Chondrocyte (in vitro differentiated cells): Measurements from ENCODE around the gene CREB3L2. TPM values are rescaled to one million over a fixed set of nuclear protein-coding genes. Genes with fewer than 3 reads are reported as not detected.
A peak's percentile ranks its signal among the peaks of the same experiment; 100 is the strongest.

Experiments
- DNase-seq: peaks from one replicate; pipeline ENCODE4 v3.0.0; 2021; ENCODE audit warnings: mixed read lengths, low spot score
- H3K27ac Mint-ChIP-seq: one replicate; pipeline ENCODE4 v1.8.0; 2021; ENCODE audit warnings: mild to moderate bottlenecking, moderate library complexity, mixed read lengths; ENCODE audit not compliant: unreplicated experiment
- H3K27me3 Mint-ChIP-seq: 2 replicates; pipeline ENCODE4 v1.8.0; 2021; ENCODE audit warnings: low read depth, mixed read lengths
- H3K36me3 Mint-ChIP-seq: 2 replicates; pipeline ENCODE4 v1.8.0; 2021; ENCODE audit warnings: low read depth, mixed read lengths
- H3K4me1 Mint-ChIP-seq: 2 replicates; pipeline ENCODE4 v1.8.0; 2021; ENCODE audit warnings: low read depth, mild to moderate bottlenecking, mixed read lengths
- H3K4me3 Mint-ChIP-seq: one replicate; pipeline ENCODE4 v1.8.0; 2021; ENCODE audit warnings: mild to moderate bottlenecking, moderate library complexity, mixed read lengths; ENCODE audit not compliant: unreplicated experiment
- H3K9me3 Mint-ChIP-seq: 2 replicates; pipeline ENCODE4 v1.8.0; 2021; ENCODE audit warnings: low read depth, mixed read lengths
- CTCF ChIP-seq: fragments of 200-600 bp; sonication (generic); IDR thresholded peaks from 2 replicates; pipeline ENCODE4 v1.5.0; 2021; ENCODE audit warnings: antibody characterized with exemption, mild to moderate bottlenecking, moderate library complexity
- total RNA-seq: library from RNA; stranded (reverse); gene quantifications from 3 replicates; pipeline ENCODE4 v1.2.1, GENCODE V29; 2021

The CREB3L2 gene
- total RNA-seq, 1 donor from 2014 or later, result 217 TPM

DNA sequence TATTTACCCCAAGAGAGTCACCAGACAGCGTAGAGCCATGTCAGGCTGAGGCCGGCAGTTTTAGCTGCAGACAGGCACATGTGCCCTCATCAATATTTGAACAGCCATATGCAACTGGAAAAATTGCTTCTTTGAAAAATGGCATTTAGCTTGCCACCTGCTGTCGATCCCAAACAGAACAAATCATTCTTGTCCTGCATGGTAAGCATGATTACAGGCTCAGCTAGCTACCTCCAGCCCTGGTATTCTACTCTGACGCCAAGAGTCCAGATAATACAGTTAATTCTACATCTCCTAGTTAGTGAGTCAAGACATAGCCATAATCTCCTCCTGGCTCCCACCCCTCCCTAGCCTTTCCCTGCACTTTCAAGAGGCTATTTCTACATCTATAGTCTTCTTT is 7.7 kb downstream of the CREB3L2 start:
- Mint-ChIP-seq H3K4me1 (peaks cover 38% of the 10 kb centered on the region), H3K27me3 (no peaks in the 10 kb centered on the region), H3K9me3 (no peaks in the 10 kb centered on the region), H3K36me3 (peaks cover 19% of the 10 kb centered on the region), H3K27ac (no peak overlapping the region), H3K4me3 (no peak overlapping the region)
- DNase-seq, result no peak
- TF ChIP-seq CTCF, result no peak

DNA sequence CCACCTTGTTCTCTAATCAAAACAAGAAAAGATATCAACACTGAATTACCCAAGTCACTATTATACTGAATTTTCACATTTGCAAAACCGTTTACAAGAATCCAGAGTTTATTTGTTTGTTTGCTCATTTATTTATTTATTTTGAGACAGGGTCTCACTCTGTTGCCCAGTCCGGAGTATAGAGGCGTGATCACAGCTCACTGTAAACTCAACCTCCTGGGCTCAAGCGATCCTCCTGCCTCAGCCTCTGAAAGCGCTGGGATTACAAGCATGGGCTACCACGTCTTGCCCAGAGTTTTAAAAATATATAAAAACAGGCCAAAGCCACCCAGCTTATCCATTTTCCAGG is 8.5 kb downstream of the CREB3L2 start:
- Mint-ChIP-seq H3K27ac (no peak overlapping the region), H3K27me3 (no peaks in the 10 kb centered on the region), H3K4me1 (peaks cover 30% of the 10 kb centered on the region), H3K36me3 (peaks cover 19% of the 10 kb centered on the region), H3K4me3 (no peak overlapping the region), H3K9me3 (no peaks in the 10 kb centered on the region)
- TF ChIP-seq CTCF, result no peak
- no peak for DNase-seq

DNA sequence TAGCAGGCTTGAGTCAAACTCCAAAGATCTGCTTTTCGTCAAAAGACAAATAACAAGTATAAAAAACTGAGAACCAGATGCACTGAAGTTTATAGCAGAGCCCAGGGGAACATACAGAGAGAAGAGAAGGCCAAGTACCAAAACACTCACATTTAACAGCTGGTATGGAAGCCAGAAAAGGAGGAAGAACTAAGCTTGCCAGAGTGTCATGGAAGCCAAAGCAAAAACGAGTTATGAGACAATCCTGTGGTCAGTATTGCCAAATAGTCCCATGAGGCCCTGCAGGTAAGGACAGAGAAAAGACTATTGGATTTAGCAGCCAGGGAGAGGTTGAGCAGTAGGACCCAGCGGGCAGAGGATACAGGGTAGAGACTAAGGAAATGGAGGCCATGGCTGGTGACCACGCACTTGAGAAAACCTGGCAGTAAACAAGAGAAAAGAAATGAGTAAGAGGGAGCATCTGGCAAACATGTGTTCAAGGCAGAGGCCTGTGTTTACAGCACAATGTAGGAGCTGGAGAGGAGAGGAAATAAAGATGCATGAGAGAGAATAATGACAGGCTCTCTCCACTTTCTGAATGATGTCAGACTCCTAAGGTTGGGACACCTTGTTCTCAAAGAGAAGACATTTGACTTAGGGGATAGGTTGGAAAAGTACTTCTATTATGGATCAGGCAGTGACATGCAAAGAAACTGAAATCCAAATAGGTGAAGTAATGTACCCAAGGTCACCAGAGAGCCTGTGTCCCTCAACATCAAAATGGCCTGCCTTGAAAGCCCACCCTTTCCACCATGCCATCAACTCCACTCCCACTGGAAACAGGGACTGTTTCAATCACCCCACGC is 9.1 kb downstream of the CREB3L2 start:
- Mint-ChIP-seq H3K27ac (no peak overlapping the region), H3K27me3 (no peaks in the 10 kb centered on the region), H3K9me3 (no peaks in the 10 kb centered on the region), H3K4me1 (peaks cover 24% of the 10 kb centered on the region), H3K4me3 (peak overlapping the region; percentile 51), H3K36me3 (peaks cover 17% of the 10 kb centered on the region)
- no peak for TF ChIP-seq CTCF
- no peak for DNase-seq

- Mint-ChIP-seq H3K9me3 (no peaks in the 10 kb centered on the region), H3K27ac (no peak overlapping the region), H3K4me3 (peak overlapping the region; percentile 51), H3K36me3 (peaks cover 17% of the 10 kb centered on the region), H3K4me1 (peaks cover 19% of the 10 kb centered on the region), H3K27me3 (no peaks in the 10 kb centered on the region)
- no peak for DNase-seq
- TF ChIP-seq CTCF, result no peak
These were observed 9.8 kb downstream of the CREB3L2 start for GRCh38 chr7:137992104-137992549.

- DNase-seq, result no peak
- Mint-ChIP-seq H3K9me3 (no peaks in the 10 kb centered on the region), H3K4me1 (peaks cover 1% of the 10 kb centered on the region)
These were observed 11.5 kb downstream of the CREB3L2 start for GRCh38 chr7:137990251-137990941.

More at GRCh38 chr7:137990251-137990941, 11.5 kb downstream of the CREB3L2 start:
- Mint-ChIP-seq H3K27me3 (no peaks in the 10 kb centered on the region), H3K4me3 (no peak overlapping the region), H3K27ac (no peak overlapping the region), H3K36me3 (peaks cover 6% of the 10 kb centered on the region)
- no peak for TF ChIP-seq CTCF
